ENCODE data around the gene CST3.
A peak's percentile ranks its signal among the peaks of the same experiment; 100 is the strongest.
"Not testable (repeated sequence)": the region's sequence is repeated elsewhere in the genome, so short reads cannot be mapped to it uniquely, and the experiment has no call there.

Gene CST3

GRCh38 chr20:23629017-23629541, 8.7 kb downstream of the CST3 start:
- DNase-seq, result no peak

- DNase-seq, result no peak
Observed at GRCh38 chr20:23628402-23629016, 9.2 kb downstream of the CST3 start.

- DNase-seq, result no peak
Observed at GRCh38 chr20:23627501-23627900, 10.3 kb downstream of the CST3 start.

- DNase-seq, result no peak
Observed at GRCh38 chr20:23626040-23626620, 11.6 kb downstream of the CST3 start.

- no peak for DNase-seq
Observed at GRCh38 chr20:23625236-23625964, 12.4 kb downstream of the CST3 start.

GRCh38 chr20:23624324-23624691, 13.4 kb downstream of the CST3 start:
- no peak for DNase-seq

- no peak for DNase-seq
Observed at GRCh38 chr20:23623666-23624323, 14.0 kb downstream of the CST3 start.

- DNase-seq, result peak in 3 of 56 donors; percentile 5 to 45 (median 30)
Observed at GRCh38 chr20:23622839-23623343, 14.9 kb downstream of the CST3 start.

- DNase-seq, result not testable (repeated sequence)
Observed at GRCh38 chr20:23622401-23622800, 15.4 kb downstream of the CST3 start.

- not testable (repeated sequence) for DNase-seq
Observed at GRCh38 chr20:23620670-23621386, 16.9 kb downstream of the CST3 start.

- DNase-seq, result no peak
Observed at GRCh38 chr20:23614163-23614562, 23.6 kb downstream of the CST3 start.

GRCh38 chr20:23613676-23614075, 24.1 kb downstream of the CST3 start:
- DNase-seq, result peak in 6 of 56 donors; percentile 25 to 65 (median 45)

GRCh38 chr20:23612396-23612795, 25.4 kb downstream of the CST3 start:
- peak in 6 of 56 donors; percentile 18 to 36 (median 26) for DNase-seq

- DNase-seq, result no peak
Observed at GRCh38 chr20:23609486-23610109, 28.2 kb downstream of the CST3 start.

GRCh38 chr20:23608251-23608846, 29.4 kb downstream of the CST3 start:
- DNase-seq, result no peak

GRCh38 chr20:23607497-23608245, 30.1 kb downstream of the CST3 start:
- DNase-seq, result no peak

GRCh38 chr20:23606652-23607049, 31.1 kb downstream of the CST3 start:
- peak in 44 of 56 donors; percentile 10 to 81 (median 41) for DNase-seq

GRCh38 chr20:23605867-23606651, 31.7 kb downstream of the CST3 start, which contains the start of gene CST9:
Gene CST9, minus strand, starts transcription at chr20:23605917. Its CDS starts 53 bp downstream, at chr20:23605864.
- DNase-seq, result no peak

Measured in nucleus accumbens (tissue), 56 donors.